BJ (cell line): Measurements from ENCODE around the gene ABCB8. TPM values are rescaled to one million over a fixed set of nuclear protein-coding genes. Genes with fewer than 3 reads are reported as not detected.

Experiments used
- CTCF ChIA-PET: fragments of 350-600 bp; formaldehyde crosslinking; extraction: SDS; loops from one replicate; lab custom pipeline; 2021; ENCODE audit warnings: antibody characterized with exemption, inconsistent platforms; lab: Yijun Ruan, JAX
- POLR2A ChIA-PET: fragments of 300-600 bp; sonication (Branson Sonifier 250); formaldehyde crosslinking; extraction: SDS; loops from one replicate; lab custom pipeline; 2021; ENCODE audit warnings: antibody characterized with exemption; lab: Charles Lee
- DNase-seq: peaks from one replicate; pipeline ENCODE4 v3.0.0-alpha.2; 2011; ENCODE audit warnings: low read depth
- H3K27me3 ChIP-seq: 2 replicates; pipeline ENCODE4 v1.6.0; 2011; ENCODE audit warnings: low read length; ENCODE audit not compliant: control insufficient read depth, insufficient read depth
- H3K36me3 ChIP-seq: 2 replicates; pipeline ENCODE4 v1.5.1; 2011; ENCODE audit warnings: low read length; ENCODE audit not compliant: control insufficient read depth, insufficient read depth
- H3K4me3 ChIP-seq: 2 replicates; pipeline ENCODE4 v1.5.1; 2011; ENCODE audit warnings: low read depth, mild to moderate bottlenecking, control low read depth, low read length
- CTCF ChIP-seq: IDR thresholded peaks from 2 replicates; pipeline ENCODE4 v1.5.1; 2011; ENCODE audit warnings: low read depth, mild to moderate bottlenecking, control low read depth, inconsistent platforms, low read length, moderate library complexity; ENCODE audit not compliant: insufficient read depth
- polyA plus RNA-seq: library from polyadenylated mRNA; depleted of rRNA; stranded (reverse); fragments of >200 nt; gene quantifications from 2 replicates; pipeline ENCODE4 v1.2.3, GENCODE V29; 2011

The ABCB8 gene
- polyA plus RNA-seq, 1 experiment, result 23.6 TPM

DNA sequence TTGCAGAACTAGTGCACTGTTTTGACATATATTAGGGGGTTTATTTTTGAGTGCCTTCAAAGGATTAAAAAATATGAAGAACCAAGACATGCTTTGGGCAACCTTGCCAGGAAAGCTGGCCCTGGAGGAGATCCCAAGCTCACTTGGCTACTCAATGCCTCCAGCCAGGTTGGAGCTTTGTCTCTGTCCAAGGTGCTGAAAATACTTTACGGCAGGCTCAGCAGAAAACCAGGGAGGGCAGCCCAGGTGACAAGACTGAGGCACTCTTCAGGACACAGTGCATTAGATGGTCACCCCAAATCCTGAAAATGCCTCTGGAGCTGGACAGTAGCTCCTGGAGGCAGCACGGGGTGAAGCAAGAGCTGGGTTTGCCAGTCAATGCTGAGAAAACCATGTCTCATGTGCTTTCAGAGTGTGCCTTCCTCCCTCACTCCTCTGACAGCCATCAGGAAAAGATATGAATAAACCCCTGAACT is 44.3 kb upstream of the ABCB8 start:
- H3K36me3 ChIP-seq, result no peaks in the 10 kb centered on the region
- peaks cover 16% of the 10 kb centered on the region for H3K27me3 ChIP-seq
- TF ChIP-seq CTCF, result no peak
- CTCF ChIA-PET, result interaction anchor here (0.8 to 4.5 kb wide), 11 partner anchors 9 to 188 kb away, joined by 3 to 50 read pairs (median 8); no protein-coding TSS in a partner anchor
- no peak overlapping the region for H3K4me3 ChIP-seq
- POLR2A ChIA-PET, result interaction anchor here (0.6 kb wide), 1 partner anchor 79 kb away, joined by 5 read pairs; no protein-coding TSS in a partner anchor
- no peak for DNase-seq

DNA sequence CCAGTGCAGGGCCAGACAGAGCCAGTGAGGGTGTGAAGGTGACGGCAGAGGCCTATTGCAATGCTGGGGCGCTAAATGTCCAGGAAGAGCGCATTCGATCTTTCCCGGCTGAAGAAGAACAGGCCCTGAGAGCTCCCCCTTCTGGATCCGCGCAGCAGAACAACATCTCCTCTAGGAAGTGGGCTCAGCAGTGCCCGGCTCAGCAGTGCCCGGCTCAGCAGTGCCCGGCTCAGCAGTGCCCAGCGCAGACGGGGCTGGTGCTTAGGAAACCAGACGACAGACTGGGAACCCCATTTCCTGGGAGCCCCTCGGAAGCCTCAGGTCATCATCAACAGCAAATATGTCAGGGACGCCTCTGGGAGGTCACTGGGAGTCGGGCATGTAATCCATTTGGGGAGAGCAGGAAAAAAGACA is 42.1 kb upstream of the ABCB8 start:
- POLR2A ChIA-PET, result no interaction called here

DNA sequence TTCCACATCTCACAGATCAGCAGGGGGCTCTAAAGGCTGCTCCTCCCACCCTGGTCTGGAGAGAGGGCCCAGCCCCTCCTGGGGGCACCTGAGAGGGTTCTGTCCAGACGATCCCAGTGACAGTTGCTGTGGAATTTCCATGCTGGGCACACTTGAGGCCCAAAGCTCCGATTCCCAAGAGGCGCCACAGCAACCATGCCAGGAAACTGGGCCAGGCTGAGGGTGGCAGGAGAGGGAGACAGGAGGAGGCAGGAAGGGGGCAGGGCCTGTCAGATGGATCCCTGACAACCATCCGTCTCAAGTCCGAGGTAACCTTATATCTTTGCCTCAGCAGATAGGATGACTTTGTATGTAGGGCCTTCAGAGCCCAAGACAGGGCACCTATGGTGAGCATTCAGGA is 41.7 kb upstream of the ABCB8 start:
- ChIA-PET POLR2A (no interaction called here), CTCF (interaction anchor here (0.7 to 4.5 kb wide), 19 partner anchors 8 to 208 kb away, joined by 3 to 50 read pairs (median 5); partner anchors contain the start of gene ABCB8)
- peaks cover 4% of the 10 kb centered on the region for H3K27me3 ChIP-seq
- H3K4me3 ChIP-seq, result no peak overlapping the region
- no peaks in the 10 kb centered on the region for H3K36me3 ChIP-seq
- no peak for TF ChIP-seq CTCF
- DNase-seq, result no peak

More for the DNA sequence above, 42.1 kb upstream of the ABCB8 start:
- no peaks in the 10 kb centered on the region for H3K36me3 ChIP-seq
- CTCF ChIA-PET, result interaction anchor here (0.6 to 4.5 kb wide), 26 partner anchors 8 to 208 kb away, joined by 3 to 50 read pairs (median 5); partner anchors contain the start of gene ABCB8
- TF ChIP-seq CTCF, result peak; percentile 85
- DNase-seq, result no peak
- H3K4me3 ChIP-seq, result no peak overlapping the region
- peaks cover 6% of the 10 kb centered on the region for H3K27me3 ChIP-seq

GRCh38 chr7:150988230-150989226 is 39.7 kb upstream of the ABCB8 start:
- Histone ChIP-seq H3K36me3 (no peaks in the 10 kb centered on the region), H3K27me3 (peaks cover 4% of the 10 kb centered on the region), H3K4me3 (no peak overlapping the region)
- ChIA-PET POLR2A (no interaction called here), CTCF (interaction anchor here (0.8 to 2.9 kb wide), 12 partner anchors 13 to 90 kb away, joined by 3 to 17 read pairs (median 4); no protein-coding TSS in a partner anchor)
- DNase-seq, result no peak
- peak; percentile 84 for TF ChIP-seq CTCF

- Histone ChIP-seq H3K4me3 (no peak overlapping the region), H3K27me3 (peaks cover 4% of the 10 kb centered on the region), H3K36me3 (no peaks in the 10 kb centered on the region)
- TF ChIP-seq CTCF, result no peak
- no peak for DNase-seq
- ChIA-PET CTCF (interaction anchor here (0.8 to 2.9 kb wide), 11 partner anchors 9 to 91 kb away, joined by 3 to 17 read pairs (median 4); no protein-coding TSS in a partner anchor), POLR2A (no interaction called here)
Measured at GRCh38 chr7:150989456-150989855, 38.8 kb upstream of the ABCB8 start.
